Measurements from ENCODE around the gene PDZRN4. TPM values are rescaled to one million over a fixed set of nuclear protein-coding genes. Genes with fewer than 3 reads are reported as not detected.

PDZRN4 gene
- total and polyA plus RNA-seq, 2 donors (not counting 3 experiments of a cell fraction or from before 2014, with no cell fraction given): not detected

DNA sequence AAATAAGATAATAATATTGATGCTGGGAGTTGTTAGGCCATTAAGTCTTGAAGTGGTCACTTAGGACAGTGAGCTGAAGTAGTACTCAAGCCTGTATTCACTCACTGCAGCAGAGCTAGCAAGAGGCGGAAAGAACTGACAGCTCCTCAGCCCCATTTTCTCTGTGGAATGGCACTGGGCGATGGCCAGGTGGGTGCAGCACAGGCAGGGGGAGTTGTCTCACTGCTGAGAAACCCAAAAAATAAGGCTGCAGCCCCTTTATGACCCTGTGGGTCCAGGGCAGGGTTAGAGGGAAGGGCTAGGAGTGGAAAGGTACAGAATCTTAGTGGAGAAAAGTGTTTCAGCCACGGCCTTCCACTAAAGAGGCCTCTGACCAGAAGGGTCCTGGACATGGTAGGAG is 35.5 kb downstream of the PDZRN4 start:
- CTCF ChIA-PET: no interaction called here
- Histone ChIP-seq H4K20me1 (replicated peaks; ENCODE audit: control insufficient read depth, extremely low read depth, insufficient read depth, low read length) (no peaks in the 10 kb centered on the region), H3K4me2 (ENCODE audit: insufficient read depth, low read length) (no peak overlapping the region), H3K27ac (ENCODE audit: insufficient read depth, low read depth, low read length) (no peak overlapping the region), H3K4me1 (ENCODE audit: control insufficient read depth, extremely low read depth, insufficient read depth, low read length) (no peaks in the 10 kb centered on the region), H3K4me3 (replicated peaks in 1 of 3; ENCODE audit: insufficient read depth in 1 of 3, low read depth in 1 of 3, low read length in 3 of 3) (no peak overlapping the region), H3K9ac (replicated peaks; ENCODE audit: extremely low read depth, insufficient read depth, low read length) (no peak overlapping the region), H3K36me3 (ENCODE audit: control insufficient read depth in 2 of 2, extremely low read depth in 1 of 2, insufficient read depth in 2 of 2, low read length in 2 of 2) (no peaks in the 10 kb centered on the region), H2AFZ (ENCODE audit: low read depth, low read length) (no peak overlapping the region), H3K9me1 (replicated peaks; ENCODE audit: control insufficient read depth, extremely low read depth, insufficient read depth, low read length) (no peaks in the 10 kb centered on the region), H3K9me3 (replicated peaks; ENCODE audit: control insufficient read depth, insufficient read depth, low read length) (no peaks in the 10 kb centered on the region), H3K27me3 (ENCODE audit: control insufficient read depth in 2 of 2, insufficient read depth in 2 of 2, low read length in 2 of 2) (no peaks in the 10 kb centered on the region), H3K79me2 (ENCODE audit: control insufficient read depth, insufficient read depth, low read length) (no peaks in the 10 kb centered on the region)
- FAIRE-seq (no peak), DNase-seq (ENCODE audit: low read depth, low spot score) (no peak)
- POLR2A ChIA-PET: no interaction called here
- dilution Hi-C loops (cut with MboI; ENCODE audit: extremely low pct_ligation_motif_present, low sequenced_read_pairs): no loop called here
- intact Hi-C loops (cut with micrococcal nuclease): no loop called here
- no peak for TF ChIP-seq POLR2AphosphoS5 (IDR thresholded peaks at IDR 0.05; ENCODE audit: insufficient read depth, low read depth, low read length)
- no peak for TF ChIP-seq MYC (IDR thresholded peaks at IDR 0.05; ENCODE audit: low read depth, low read length)
- no TSS peak for BruUV-seq (replicated peaks)

DNA sequence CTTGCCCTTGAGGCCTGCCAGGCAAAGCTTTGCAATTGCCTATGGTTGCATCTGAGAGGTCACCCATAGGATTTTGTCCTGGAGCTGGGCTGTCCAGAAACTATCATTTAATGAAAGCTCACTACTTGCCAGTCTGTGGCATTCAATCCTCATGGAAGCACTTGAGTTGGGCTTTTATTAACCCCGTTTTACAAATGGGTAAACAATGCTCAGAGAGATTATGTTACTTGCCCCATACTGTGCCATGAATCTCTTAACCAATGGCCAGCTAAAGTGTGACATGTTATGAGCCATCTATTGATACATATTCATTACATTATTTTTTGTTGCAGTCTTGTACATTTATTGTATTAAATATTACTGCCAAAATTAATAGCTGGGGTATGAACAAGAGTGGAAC is 35.9 kb downstream of the PDZRN4 start:
- no TSS peak for BruUV-seq (replicated peaks)
- Histone ChIP-seq H3K9me1 (replicated peaks; ENCODE audit: control insufficient read depth, extremely low read depth, insufficient read depth, low read length) (no peaks in the 10 kb centered on the region), H3K36me3 (ENCODE audit: control insufficient read depth in 2 of 2, extremely low read depth in 1 of 2, insufficient read depth in 2 of 2, low read length in 2 of 2) (no peaks in the 10 kb centered on the region), H3K27ac (ENCODE audit: insufficient read depth, low read depth, low read length) (no peak overlapping the region), H3K79me2 (ENCODE audit: control insufficient read depth, insufficient read depth, low read length) (no peaks in the 10 kb centered on the region), H3K27me3 (ENCODE audit: control insufficient read depth in 2 of 2, insufficient read depth in 2 of 2, low read length in 2 of 2) (no peaks in the 10 kb centered on the region), H3K4me2 (ENCODE audit: insufficient read depth, low read length) (no peak overlapping the region), H3K4me1 (ENCODE audit: control insufficient read depth, extremely low read depth, insufficient read depth, low read length) (no peaks in the 10 kb centered on the region), H3K9me3 (replicated peaks; ENCODE audit: control insufficient read depth, insufficient read depth, low read length) (no peaks in the 10 kb centered on the region), H4K20me1 (replicated peaks; ENCODE audit: control insufficient read depth, extremely low read depth, insufficient read depth, low read length) (no peaks in the 10 kb centered on the region), H3K4me3 (replicated peaks in 1 of 3; ENCODE audit: insufficient read depth in 1 of 3, low read depth in 1 of 3, low read length in 3 of 3) (no peak overlapping the region), H2AFZ (ENCODE audit: low read depth, low read length) (no peak overlapping the region), H3K9ac (replicated peaks; ENCODE audit: extremely low read depth, insufficient read depth, low read length) (no peak overlapping the region)
- dilution Hi-C loops (cut with MboI; ENCODE audit: extremely low pct_ligation_motif_present, low sequenced_read_pairs) (no loop called here), intact Hi-C loops (cut with micrococcal nuclease) (no loop called here)
- no peak for DNase-seq (ENCODE audit: low read depth, low spot score)
- TF ChIP-seq GATA2 (IDR thresholded peaks at IDR 0.05; ENCODE audit: insufficient read depth, insufficient read length, low read depth, low read length) (no peak), CTCF (IDR thresholded peaks at IDR 0.05; ENCODE audit: extremely low read depth in 1 of 2, insufficient read depth in 1 of 2, low read depth in 1 of 2, low read length in 2 of 2) (no peak), JUN (IDR thresholded peaks at IDR 0.05; ENCODE audit: borderline replicate concordance, insufficient read depth, insufficient read length, low read depth) (no peak), FOS (IDR thresholded peaks at IDR 0.05; ENCODE audit: borderline replicate concordance, insufficient read depth, low read length) (no peak), MYC (IDR thresholded peaks at IDR 0.05; ENCODE audit: low read depth, low read length) (no peak), EZH2 (IDR thresholded peaks at IDR 0.05; ENCODE audit: borderline replicate concordance, low read depth, low read length, severe bottlenecking) (no peak)
- POLR2A ChIA-PET: no interaction called here
- CTCF ChIA-PET: no interaction called here
- no peak for FAIRE-seq
